BJ (cell line): ENCODE data around the gene GPS2. TPM values are rescaled to one million over a fixed set of nuclear protein-coding genes. Genes with fewer than 3 reads are reported as not detected.

Experiments used
- CTCF ChIA-PET: fragments of 350-600 bp; formaldehyde crosslinking; extraction: SDS; loops from one replicate; lab custom pipeline; 2021; ENCODE audit warnings: antibody characterized with exemption, inconsistent platforms; lab: Yijun Ruan, JAX
- POLR2A ChIA-PET: fragments of 300-600 bp; sonication (Branson Sonifier 250); formaldehyde crosslinking; extraction: SDS; loops from one replicate; lab custom pipeline; 2021; ENCODE audit warnings: antibody characterized with exemption; lab: Charles Lee
- DNase-seq: peaks from one replicate; pipeline ENCODE4 v3.0.0-alpha.2; 2011; ENCODE audit warnings: low read depth
- H3K27me3 ChIP-seq: 2 replicates; pipeline ENCODE4 v1.6.0; 2011; ENCODE audit warnings: low read length; ENCODE audit not compliant: control insufficient read depth, insufficient read depth
- H3K36me3 ChIP-seq: 2 replicates; pipeline ENCODE4 v1.5.1; 2011; ENCODE audit warnings: low read length; ENCODE audit not compliant: control insufficient read depth, insufficient read depth
- H3K4me3 ChIP-seq: 2 replicates; pipeline ENCODE4 v1.5.1; 2011; ENCODE audit warnings: low read depth, mild to moderate bottlenecking, control low read depth, low read length
- CTCF ChIP-seq: IDR thresholded peaks from 2 replicates; pipeline ENCODE4 v1.5.1; 2011; ENCODE audit warnings: low read depth, mild to moderate bottlenecking, control low read depth, inconsistent platforms, low read length, moderate library complexity; ENCODE audit not compliant: insufficient read depth
- polyA plus RNA-seq: library from polyadenylated mRNA; depleted of rRNA; stranded (reverse); fragments of >200 nt; gene quantifications from 2 replicates; pipeline ENCODE4 v1.2.3, GENCODE V29; 2011; rRNA removed
- small RNA-seq: library from RNA; depleted of rRNA; stranded (forward); fragments of <200 nt; gene quantifications from one replicate; pipeline ENCODE3, GENCODE V24; 2012; ENCODE audit warnings: low replicate concordance, low read depth; ENCODE audit not compliant: insufficient read length

Gene GPS2
- polyA plus RNA-seq, 1 experiment = 37.4 TPM

- no peak for DNase-seq
- Histone ChIP-seq H3K36me3 (no peaks in the 10 kb centered on the region), H3K4me3 (no peak overlapping the region), H3K27me3 (no peaks in the 10 kb centered on the region)
- TF ChIP-seq CTCF = no peak
- ChIA-PET POLR2A (no interaction called here), CTCF (interaction anchor here (1.9 kb wide), 1 partner anchor 14 kb away, joined by 7 read pairs; the partner anchor contains the start of gene SLC2A4)
These were observed 48.4 kb downstream of the GPS2 start for GRCh38 chr17:7266784-7267183.

- no peak for TF ChIP-seq CTCF
- H3K36me3 ChIP-seq = peaks cover 1% of the 10 kb centered on the region; the same call in 1 of the 2 replicates
- no peak for DNase-seq
- no peak overlapping the region for H3K4me3 ChIP-seq
- POLR2A ChIA-PET = no interaction called here
- CTCF ChIA-PET = interaction anchor here (0.6 kb wide), 1 partner anchor 1389 kb away, joined by 3 read pairs; no protein-coding TSS in a partner anchor
- no peaks in the 10 kb centered on the region for H3K27me3 ChIP-seq
These were observed 51.4 kb downstream of the GPS2 start for GRCh38 chr17:7263801-7264078.

DNA sequence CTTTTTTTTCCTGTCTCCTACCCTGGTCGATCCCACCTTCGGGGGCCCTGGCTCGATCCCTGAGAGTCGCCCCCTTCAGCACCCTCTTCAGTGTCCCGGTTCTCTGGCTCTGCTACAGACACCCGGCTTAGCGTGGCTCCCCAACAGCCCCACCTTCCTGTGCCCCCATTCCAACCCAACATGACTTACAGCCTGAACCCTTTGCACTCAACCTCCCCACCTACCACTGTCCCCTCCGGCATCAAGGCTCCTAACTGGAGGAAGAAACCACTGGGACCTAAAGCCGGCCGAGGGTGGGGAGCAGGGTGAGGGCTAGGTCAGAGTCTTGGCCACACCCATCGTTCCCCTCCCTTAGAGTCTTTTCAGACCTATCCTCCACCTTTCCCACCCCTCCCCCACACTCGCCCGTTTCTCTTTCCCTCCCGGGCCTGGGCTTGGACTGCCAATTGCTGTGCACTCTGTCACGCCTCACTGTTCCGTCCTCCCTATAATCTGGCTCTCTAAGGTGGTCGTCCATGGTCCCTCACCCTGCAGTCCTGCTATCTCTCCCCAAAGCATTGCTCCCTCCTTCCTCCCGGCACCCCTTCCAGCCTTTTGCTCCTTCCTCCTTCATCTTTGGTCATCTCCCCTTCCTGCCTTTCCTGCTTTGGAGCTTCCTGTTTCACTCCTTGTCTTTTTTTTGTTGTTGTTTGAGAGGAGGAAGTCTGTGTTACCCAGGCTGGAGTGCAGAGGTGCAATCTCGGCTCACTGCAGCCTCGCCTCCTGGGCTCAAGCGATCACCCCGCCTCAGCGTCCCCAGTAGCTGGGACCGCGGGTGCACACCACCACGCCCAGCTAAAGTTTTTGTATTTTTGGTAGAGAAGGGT is 52.0 kb downstream of the GPS2 start:
- no peak for DNase-seq
- Histone ChIP-seq H3K27me3 (no peaks in the 10 kb centered on the region), H3K36me3 (peaks cover 4% of the 10 kb centered on the region; the same call in 1 of the 2 replicates), H3K4me3 (no peak overlapping the region)
- no peak for TF ChIP-seq CTCF
- ChIA-PET POLR2A (no interaction called here), CTCF (interaction anchor here (0.7 kb wide), 1 partner anchor 1675 kb away, joined by 3 read pairs; no protein-coding TSS in a partner anchor)

Small RNAs within 50 kb of the gene (small RNA-seq; reads per million reads assigned to genes)
- gene AC026954.2 (not detected), gene RF00019 (not detected)

Other genes with a start within 250 kb of the GPS2 start
- not detected in 2 replicates for gene CLEC10A, start 235.1 kb downstream of the GPS2 start, polyA plus RNA-seq
- gene ASGR2, start 200.5 kb downstream of the GPS2 start, polyA plus RNA-seq = not detected in 2 replicates
- 0.56 and 0.59 TPM in 2 replicates for gene ASGR1, start 136.0 kb downstream of the GPS2 start, polyA plus RNA-seq
- gene DLG4, start 95.5 kb downstream of the GPS2 start, polyA plus RNA-seq = 13.3 and 20.4 TPM in 2 replicates
- 335 and 517 TPM in 2 replicates for gene ACADVL, start 95.4 kb downstream of the GPS2 start, polyA plus RNA-seq
- 3.6 and 5.0 TPM in 2 replicates for gene DVL2, start 80.8 kb downstream of the GPS2 start, polyA plus RNA-seq
- gene PHF23, start 75.9 kb downstream of the GPS2 start, polyA plus RNA-seq = 59.0 and 72.8 TPM in 2 replicates
- 762 and 865 TPM in 2 replicates for gene GABARAP, start 72.9 kb downstream of the GPS2 start, polyA plus RNA-seq
- gene CTDNEP1, start 63.6 kb downstream of the GPS2 start, polyA plus RNA-seq = 117 and 129 TPM in 2 replicates
- 29.8 and 35.6 TPM in 2 replicates for gene ELP5, start 63.1 kb downstream of the GPS2 start, polyA plus RNA-seq
- gene CLDN7, start 52.9 kb downstream of the GPS2 start, polyA plus RNA-seq = 1.5 and 2.1 TPM in 2 replicates
- gene SLC2A4, start 33.6 kb downstream of the GPS2 start, polyA plus RNA-seq = 0.15 and 0.36 TPM in 2 replicates
- 0.11 TPM in 2 replicates for gene YBX2, start 20.7 kb downstream of the GPS2 start, polyA plus RNA-seq
- gene EIF5A, start 7.7 kb downstream of the GPS2 start, polyA plus RNA-seq = 556 and 579 TPM in 2 replicates
- gene NEURL4, start 14.0 kb upstream of the GPS2 start, polyA plus RNA-seq = 8.0 and 14.9 TPM in 2 replicates
- 1.7 and 2.0 TPM in 2 replicates for gene ACAP1, start 21.2 kb upstream of the GPS2 start, polyA plus RNA-seq
- 16.2 and 19.8 TPM in 2 replicates for gene KCTD11, start 36.8 kb upstream of the GPS2 start, polyA plus RNA-seq
- gene TMEM95, start 39.8 kb upstream of the GPS2 start, polyA plus RNA-seq = not detected in 2 replicates
- gene TNK1, start 65.7 kb upstream of the GPS2 start, polyA plus RNA-seq = 1.7 and 2.2 TPM in 2 replicates
- 40.1 and 76.1 TPM in 2 replicates for gene PLSCR3, start 79.2 kb upstream of the GPS2 start, polyA plus RNA-seq
- 65.4 and 101 TPM in 2 replicates for gene TMEM256, start 88.7 kb upstream of the GPS2 start, polyA plus RNA-seq
- gene NLGN2, start 92.5 kb upstream of the GPS2 start, polyA plus RNA-seq = 6.0 and 8.5 TPM in 2 replicates
- not detected in 2 replicates for gene SPEM1, start 105.0 kb upstream of the GPS2 start, polyA plus RNA-seq
- not detected in 2 replicates for gene SPEM2, start 110.3 kb upstream of the GPS2 start, polyA plus RNA-seq
- gene SPEM3, start 113.5 kb upstream of the GPS2 start, polyA plus RNA-seq = not detected in 2 replicates
- gene TMEM102, start 120.1 kb upstream of the GPS2 start, polyA plus RNA-seq = 1.8 and 3.0 TPM in 2 replicates
- gene FGF11, start 124.2 kb upstream of the GPS2 start, polyA plus RNA-seq = 0.50 and 0.98 TPM in 2 replicates
- gene CHRNB1, start 129.7 kb upstream of the GPS2 start, polyA plus RNA-seq = 6.8 and 7.4 TPM in 2 replicates
- 23.6 and 25.9 TPM in 2 replicates for gene ZBTB4, start 164.3 kb upstream of the GPS2 start, polyA plus RNA-seq
- gene SLC35G6, start 166.1 kb upstream of the GPS2 start, polyA plus RNA-seq = not detected in 2 replicates
- 21.5 and 27.7 TPM in 2 replicates for gene POLR2A, start 169.0 kb upstream of the GPS2 start, polyA plus RNA-seq
- 29.2 and 49.5 TPM in 2 replicates for gene TNFSF12, start 233.7 kb upstream of the GPS2 start, polyA plus RNA-seq
- gene TNFSF13, start 243.4 kb upstream of the GPS2 start, polyA plus RNA-seq = 2.0 and 2.4 TPM in 2 replicates
- gene SENP3, start 246.6 kb upstream of the GPS2 start, polyA plus RNA-seq = 69.8 and 72.2 TPM in 2 replicates